Raji (cell line): ENCODE data around the gene PRICKLE4.
A peak's percentile ranks its signal among the peaks of the same experiment; 100 is the strongest.

Experiments
- POLR2A ChIP-seq: IDR thresholded peaks from 2 replicates; pipeline ENCODE4 v1.6.1; 2011; ENCODE audit warnings: low read depth, low read length, control low read depth; ENCODE audit not compliant: insufficient read depth

PRICKLE4 gene

DNA sequence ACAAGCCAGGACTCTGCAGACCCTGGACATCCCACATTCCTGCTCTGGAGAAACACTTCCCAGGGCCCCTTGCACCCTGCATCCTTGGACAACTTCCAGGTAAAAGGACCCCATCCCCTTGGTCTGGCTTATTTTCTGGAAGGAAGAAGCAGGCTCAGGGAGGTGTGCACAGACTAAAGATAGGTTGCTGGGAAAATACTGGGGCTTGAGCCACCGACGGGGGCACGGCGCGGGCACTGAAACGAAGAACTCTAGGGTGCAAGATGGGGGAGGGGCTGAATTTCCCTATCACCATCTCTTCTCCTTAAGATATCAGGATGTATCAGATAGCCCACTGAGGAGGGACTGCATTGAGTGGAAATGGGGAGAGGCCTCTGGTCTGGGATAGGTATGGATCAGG is 1.7 kb upstream of the PRICKLE4 start:
- no peak for TF ChIP-seq POLR2A

DNA sequence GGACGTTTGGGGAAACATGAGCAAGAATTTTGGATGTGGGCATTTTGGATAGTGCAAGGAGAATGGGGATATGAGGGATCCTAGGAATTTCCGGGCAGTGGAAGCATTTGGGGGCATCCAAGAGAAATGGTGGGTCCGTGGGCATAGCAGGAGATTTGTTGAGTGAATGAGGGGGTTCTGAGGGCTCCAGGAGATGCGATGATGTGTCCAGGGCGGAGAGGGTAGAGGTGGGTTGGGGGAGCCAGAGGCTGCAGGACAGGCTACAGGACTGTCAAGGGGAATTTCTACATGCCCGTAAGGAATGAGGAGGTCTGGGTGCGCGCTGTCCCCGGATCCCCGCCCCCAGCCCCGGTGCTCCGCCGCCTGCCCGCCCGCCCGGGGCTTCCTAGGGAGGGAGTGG is 1.2 kb upstream of the PRICKLE4 start:
- TF ChIP-seq POLR2A = no peak

DNA sequence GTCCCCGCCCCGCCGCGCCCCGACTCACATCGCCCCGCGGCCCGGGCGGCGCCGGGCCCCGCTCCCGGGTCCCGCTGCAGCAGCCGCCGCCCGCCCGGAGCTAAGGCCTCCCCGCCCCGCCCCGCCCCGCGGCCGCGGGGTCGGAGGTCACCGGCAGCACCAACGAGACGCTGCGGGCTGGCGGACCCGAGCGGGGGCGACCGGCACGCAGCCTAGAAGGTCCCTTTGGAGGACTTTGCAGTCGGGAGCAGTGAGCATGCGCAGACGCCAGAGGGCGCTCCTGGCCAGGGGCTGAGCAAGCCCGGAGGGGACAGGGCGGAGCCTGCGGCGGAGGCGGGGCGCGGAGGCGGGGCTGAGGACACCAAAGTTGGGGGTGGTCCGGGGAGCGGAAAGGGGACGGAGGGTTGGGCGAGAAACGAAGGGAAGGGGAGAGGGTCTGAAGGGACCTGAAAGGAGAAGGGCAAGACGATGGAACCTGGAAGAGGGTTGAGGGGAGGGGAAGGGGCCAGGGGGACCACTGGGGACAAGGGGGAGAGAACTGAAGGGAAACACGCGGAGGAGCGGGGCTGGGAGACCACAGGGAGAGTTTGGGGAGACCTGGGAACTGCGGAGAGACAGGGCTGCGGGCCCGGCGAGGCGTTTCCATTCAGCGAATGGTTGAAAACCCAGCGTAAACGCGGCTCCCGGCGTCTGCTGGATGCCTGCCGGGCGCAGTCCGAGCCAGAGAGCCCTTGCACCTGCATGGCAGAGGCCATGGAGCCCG is 613 bp upstream of the PRICKLE4 start, which contains the start of gene FRS3:
Gene FRS3 (minus strand): TSS at position 113 of the 763 bp plus-strand sequence. CDS start 2,913 bp downstream, outside the sequence.
- TF ChIP-seq POLR2A = peak; percentile 50

DNA sequence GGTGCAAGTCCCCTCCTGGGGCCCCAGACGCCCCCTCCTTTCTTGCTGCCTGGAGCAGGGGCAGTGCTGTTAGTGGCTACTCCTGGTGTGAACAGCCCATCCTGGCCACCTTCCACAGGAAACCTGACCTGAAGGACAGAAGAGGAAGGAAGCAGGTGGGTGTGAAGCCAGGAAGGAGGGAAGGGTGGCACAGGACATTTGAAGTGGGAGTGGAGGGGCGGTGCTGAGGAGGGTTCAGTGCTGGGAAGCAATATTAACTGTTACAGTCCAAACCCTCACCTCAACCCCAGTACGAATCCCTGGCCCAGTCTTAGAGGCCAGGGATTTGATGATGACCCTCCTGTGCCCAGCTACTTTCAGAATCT is 766 bp downstream of the PRICKLE4 start:
- TF ChIP-seq POLR2A = no peak

DNA sequence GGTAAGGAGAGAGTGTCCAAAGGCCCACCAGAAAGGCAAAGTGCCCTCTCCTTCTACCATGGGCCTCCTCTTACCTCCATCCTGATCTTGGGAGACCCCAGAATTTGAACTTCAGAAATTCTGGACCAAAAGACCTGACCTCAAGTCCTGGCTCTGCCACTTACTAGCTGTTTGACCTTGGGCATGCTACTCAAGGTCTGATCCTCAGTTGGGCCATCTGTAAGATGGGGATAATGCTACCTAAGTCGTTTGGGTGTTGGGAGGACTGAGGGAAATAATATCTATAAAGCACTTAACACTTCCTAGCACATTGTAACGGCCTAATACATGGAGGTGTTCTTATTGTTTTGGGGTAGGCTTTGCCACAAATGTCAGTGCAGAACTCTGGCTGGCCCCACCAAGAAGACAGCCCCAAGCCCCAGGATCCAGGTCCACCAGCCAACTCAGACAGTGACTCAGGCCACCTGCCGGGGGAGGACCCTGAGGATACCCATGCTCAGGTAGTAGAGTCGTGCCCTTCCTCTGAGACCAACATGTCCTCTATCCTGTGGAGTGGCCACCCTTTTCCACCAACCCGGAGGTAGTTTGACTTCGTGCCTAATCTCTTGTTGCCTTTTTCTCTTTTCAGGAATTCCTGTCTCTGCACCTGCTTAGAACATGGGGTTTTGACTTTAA is 2.7 kb downstream of the PRICKLE4 start:
- no peak for TF ChIP-seq POLR2A

DNA sequence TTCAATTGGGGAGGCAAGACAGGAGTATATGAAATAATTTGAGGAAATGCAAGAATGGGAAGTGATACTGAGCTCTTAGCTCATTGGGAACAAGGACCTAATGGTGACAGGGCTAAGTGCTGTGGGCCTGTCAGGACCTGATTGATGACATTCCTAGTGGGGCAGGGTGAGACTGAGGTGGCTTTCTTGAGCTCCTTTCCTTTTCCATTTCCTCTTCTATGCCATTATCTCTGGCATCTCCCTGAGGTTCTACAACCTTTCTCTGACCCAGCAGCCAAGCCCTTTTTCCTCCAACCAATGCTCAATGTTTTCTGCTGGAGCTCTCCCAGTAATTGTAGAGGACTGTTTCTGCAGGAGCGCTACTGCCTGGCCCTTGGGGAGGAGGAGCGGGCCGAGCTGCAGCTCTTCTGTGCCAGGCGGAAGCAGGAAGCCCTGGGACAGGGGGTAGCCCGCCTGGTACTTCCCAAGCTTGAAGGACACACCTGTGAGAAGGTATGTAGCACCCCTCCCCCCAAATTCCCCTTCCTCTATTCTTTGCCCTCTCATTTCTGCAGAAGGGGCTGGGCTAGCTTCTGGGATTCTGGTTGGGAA is 4.1 kb downstream of the PRICKLE4 start:
- no peak for TF ChIP-seq POLR2A

DNA sequence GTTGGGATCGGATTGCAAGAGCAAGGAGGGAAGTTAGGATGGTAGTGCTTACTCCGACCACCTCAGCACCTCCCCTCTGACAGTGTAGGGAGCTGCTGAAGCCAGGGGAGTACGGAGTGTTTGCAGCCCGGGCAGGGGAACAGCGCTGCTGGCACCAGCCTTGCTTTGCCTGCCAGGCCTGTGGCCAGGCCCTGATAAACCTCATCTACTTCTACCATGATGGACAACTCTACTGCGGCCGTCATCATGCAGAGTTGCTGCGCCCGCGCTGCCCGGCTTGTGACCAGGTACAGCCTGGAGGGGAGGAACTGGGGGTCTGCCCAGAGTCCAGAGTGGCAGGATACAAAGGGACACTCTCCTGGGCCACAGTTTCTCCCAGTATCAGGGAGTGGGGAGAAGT is 4.7 kb downstream of the PRICKLE4 start:
- no peak for TF ChIP-seq POLR2A

DNA sequence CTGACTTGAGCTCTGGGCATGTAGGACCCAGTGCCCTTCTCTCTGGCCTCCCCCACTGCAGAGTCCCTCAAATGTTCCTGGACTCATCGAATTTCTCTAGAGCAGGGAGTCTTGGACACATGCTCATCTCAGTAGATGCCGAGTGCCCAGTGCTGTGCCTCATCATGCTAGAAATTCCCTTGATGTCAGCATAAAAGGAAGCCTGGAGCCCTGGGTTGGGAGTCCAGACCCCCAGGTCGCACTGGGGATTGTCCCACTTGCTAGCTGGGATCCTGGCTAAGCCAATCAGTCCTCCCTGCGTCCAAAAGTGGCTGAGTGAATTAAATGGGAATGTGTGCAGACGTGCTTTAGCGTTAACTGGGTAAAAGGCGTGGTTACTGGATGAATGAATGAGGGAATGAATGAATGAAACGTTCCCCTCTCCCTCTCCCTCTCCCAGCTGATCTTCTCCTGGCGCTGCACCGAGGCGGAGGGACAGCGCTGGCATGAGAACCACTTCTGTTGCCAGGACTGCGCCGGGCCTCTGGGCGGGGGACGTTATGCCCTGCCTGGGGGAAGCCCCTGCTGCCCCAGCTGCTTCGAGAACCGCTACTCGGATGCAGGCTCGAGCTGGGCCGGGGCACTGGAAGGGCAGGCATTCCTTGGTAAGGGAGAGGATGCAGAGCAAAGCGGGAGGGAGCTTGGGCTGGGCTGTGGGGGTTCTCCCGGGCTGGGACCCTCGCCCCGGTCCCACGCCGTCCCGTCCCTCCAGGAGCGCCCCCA is 5.3 kb downstream of the PRICKLE4 start:
- TF ChIP-seq POLR2A = no peak

DNA sequence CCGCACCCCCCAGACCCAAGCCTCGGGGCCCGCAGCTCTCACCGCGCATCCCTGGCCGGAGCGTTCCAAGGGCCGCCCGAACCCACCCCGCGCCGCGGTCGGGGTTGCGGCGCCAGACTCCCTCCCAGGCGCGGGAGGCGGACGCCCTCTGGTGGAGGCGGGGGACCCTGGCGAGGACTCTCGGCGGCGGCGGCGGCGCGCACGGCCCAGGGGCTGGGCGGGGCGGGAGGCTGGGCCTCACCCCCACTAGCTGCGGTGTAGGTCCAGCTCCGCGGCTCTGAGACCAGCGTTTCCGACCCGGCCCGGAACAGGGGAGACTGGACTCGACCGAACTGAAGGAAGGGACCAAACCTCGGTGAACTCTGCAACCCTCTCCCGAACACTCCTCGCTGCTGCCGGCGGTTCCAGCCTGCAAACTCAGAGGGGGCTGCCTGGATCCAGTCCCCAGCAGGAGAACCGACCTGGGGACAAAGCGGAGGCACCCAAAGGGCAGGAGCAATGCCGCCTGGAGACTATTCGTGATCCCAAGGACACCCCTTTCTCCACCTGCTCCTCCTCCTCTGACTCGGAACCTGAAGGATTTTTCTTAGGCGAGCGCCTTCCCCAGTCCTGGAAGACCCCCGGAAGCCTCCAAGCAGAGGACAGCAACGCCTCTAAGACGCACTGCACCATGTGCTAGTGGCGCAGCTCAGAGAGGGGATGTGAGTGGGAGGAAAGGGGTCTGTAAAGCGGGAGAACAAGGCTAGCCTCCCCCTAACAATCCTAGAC is 6.1 kb downstream of the PRICKLE4 start:
- no peak for TF ChIP-seq POLR2A

DNA sequence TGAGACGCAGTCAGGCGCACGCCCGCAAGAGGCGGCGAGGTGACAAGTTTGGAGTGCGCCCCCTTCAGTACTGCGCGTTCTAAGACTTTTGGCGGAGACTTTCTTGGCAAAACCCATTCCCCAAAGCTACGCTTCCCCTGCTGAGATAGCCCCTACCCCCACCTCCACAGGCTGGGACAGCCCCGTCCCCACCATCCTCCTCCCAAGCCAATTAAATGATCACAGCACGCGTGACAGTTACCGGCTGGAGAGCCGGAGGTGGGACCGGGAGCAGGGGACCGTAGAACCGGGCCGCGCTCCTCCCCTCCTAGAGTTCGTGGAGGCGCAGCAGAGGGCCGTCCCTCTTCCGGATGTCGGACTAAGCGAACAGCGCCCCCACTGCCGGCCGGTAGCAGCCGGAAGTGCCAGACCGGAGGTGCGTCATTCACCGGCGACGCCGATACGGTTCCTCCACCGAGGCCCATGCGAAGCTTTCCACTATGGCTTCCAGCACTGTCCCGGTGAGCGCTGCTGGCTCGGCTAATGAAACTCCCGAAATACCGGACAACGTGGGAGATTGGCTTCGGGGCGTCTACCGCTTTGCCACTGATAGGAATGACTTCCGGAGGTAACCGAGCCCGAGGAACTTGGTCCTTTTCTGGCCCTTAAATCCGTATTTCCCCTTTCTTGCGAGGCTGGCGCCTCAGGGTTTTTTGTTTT is 6.8 kb downstream of the PRICKLE4 start, which contains the start of gene TOMM6:
Gene TOMM6 (plus strand): TSS at position 476 of the 699 bp plus-strand sequence. CDS start 4 bp downstream, at position 480.
- peak; percentile 93 for TF ChIP-seq POLR2A

DNA sequence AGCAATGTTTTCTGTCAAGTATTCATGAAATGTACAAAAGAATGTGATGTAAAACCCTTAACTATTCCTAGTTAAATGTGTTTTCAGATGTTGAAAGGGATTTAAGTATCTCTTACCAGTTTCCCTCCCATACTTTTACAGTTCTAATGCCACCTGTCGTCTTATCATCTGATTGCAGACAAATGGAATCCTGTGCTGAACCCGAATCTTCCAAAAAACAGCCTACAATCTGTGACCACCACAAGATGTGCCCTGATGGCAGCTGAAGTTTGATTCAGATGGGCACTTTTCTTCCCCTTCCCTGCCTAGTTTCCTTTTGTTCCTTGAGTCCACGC is 8.8 kb downstream of the PRICKLE4 start:
- TF ChIP-seq POLR2A = no peak

DNA sequence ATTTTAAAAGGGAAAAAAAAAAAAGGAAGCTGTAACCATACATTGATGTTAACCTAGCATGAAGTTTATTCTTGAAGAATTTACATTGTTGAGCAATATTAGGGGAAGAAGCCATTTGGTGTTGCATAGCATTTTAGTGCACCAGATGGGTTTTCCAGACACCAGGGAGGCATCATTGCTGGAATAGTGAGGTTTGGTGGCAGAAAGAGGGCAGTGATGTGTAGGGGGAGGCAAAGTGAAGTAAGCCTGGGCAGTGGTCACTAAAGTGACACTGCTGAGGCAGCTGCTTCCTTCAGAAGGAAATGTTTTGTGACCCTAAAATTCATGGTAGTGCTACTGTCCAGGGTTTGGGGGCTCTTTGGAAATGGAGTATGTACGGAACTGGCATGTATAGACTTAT is 9.5 kb downstream of the PRICKLE4 start:
- no peak for TF ChIP-seq POLR2A

DNA sequence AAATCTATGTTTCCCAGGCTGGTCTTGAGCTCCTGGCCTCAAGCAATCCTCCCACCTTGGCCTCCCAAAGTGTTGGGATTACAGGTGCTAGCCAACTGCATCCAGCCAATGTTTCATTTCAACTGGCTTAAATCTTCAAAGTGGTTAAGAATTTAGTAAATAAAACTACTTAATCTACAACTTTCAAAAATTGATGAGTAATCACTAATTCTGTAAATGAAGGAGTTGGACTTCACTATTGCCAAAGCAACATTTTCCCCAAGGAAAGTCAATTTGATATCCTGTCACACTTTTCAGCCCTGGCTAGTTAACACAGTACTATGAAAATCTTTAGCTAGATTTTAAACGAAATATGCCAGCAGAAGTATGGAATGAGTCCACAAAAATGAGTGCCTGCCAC is 10.7 kb downstream of the PRICKLE4 start:
- TF ChIP-seq POLR2A = no peak

DNA sequence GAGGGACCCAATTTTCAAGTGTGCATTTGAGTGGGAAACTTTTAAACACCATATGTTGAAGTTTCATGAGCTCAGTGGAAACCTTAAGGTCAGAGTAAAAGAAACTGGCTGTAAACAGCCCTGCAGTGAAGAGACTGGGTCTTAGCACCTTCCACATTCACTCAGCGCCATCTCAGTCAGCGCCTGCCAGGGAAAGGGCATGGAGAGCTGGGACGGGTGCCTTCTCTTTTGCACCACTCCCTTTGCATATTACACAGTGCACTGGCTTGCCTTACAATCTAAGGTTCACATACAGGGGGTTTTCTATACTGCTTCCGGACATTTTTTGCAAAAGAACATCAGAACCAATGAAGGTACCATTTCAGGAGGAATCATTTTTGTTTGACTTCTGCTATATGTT is 11.4 kb downstream of the PRICKLE4 start:
- no peak for TF ChIP-seq POLR2A
